Measurements from ENCODE around the gene CRYBA4.

Gene CRYBA4

GRCh38 chr22:26624803-26625202 is 3.0 kb downstream of the CRYBA4 start:
- Mint-ChIP-seq H3K9me3 (no peaks in the 10 kb centered on the region), H3K27me3 (peaks cover 44% of the 10 kb centered on the region), H3K4me1 (peaks cover 11% of the 10 kb centered on the region), H3K27ac (no peak overlapping the region), H3K4me3 (no peak overlapping the region), H3K36me3 (no peaks in the 10 kb centered on the region)
- no peak for DNase-seq
- CTCF ChIA-PET: interaction anchor here (1.2 kb wide), 1 partner anchor 17 kb away, joined by 3 read pairs; no protein-coding TSS in a partner anchor

DNA sequence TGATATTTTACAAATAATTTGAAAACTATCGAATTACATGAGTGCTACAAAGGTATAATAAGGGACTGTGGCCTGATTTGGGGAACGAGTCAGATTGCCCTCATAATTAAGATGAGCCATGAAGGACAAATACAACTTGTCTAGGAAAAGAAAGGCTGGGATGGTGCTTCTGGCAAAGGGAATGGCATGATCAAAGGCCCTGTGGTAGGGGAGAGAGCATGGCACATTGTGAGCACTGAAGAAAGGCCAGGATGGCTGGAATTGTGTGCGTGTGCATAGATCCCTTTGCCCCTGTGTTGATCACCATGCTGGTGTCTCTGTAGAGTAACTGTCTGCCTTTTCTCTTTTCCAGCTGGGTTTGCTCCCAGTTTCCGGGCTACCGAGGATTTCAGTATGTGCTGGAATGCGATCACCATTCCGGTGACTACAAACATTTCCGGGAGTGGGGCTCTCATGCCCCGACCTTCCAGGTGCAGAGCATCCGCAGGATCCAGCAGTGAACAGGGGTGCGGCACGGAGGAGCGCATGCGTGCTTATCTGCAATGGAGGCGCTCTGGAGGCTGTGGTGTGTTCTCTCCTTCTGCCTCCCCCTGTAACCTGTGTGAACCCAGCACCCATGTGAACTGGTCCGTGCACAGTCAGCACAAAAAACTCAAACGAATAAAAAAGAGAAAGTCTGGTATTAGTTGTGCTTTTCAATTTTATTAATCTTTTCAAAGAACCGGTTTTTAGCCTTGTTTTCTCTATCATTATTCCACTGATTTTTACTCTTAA is 8.4 kb downstream of the CRYBA4 start:
- CTCF ChIA-PET: no interaction called here
- Mint-ChIP-seq H3K36me3 (no peaks in the 10 kb centered on the region), H3K4me3 (no peak overlapping the region), H3K27me3 (peaks cover 50% of the 10 kb centered on the region), H3K4me1 (peaks cover 24% of the 10 kb centered on the region), H3K9me3 (peaks cover 1% of the 10 kb centered on the region), H3K27ac (no peak overlapping the region)
- no peak for DNase-seq

- no peak overlapping the region for H3K27ac Mint-ChIP-seq
- H3K4me1 Mint-ChIP-seq: peaks cover 24% of the 10 kb centered on the region
- no peak for DNase-seq
- CTCF ChIA-PET: no interaction called here
- peaks cover 41% of the 10 kb centered on the region for H3K27me3 Mint-ChIP-seq
- H3K9me3 Mint-ChIP-seq: peaks cover 1% of the 10 kb centered on the region
- H3K36me3 Mint-ChIP-seq: no peaks in the 10 kb centered on the region
- no peak overlapping the region for H3K4me3 Mint-ChIP-seq
These were observed 9.5 kb downstream of the CRYBA4 start for GRCh38 chr22:26631282-26631681.

DNA sequence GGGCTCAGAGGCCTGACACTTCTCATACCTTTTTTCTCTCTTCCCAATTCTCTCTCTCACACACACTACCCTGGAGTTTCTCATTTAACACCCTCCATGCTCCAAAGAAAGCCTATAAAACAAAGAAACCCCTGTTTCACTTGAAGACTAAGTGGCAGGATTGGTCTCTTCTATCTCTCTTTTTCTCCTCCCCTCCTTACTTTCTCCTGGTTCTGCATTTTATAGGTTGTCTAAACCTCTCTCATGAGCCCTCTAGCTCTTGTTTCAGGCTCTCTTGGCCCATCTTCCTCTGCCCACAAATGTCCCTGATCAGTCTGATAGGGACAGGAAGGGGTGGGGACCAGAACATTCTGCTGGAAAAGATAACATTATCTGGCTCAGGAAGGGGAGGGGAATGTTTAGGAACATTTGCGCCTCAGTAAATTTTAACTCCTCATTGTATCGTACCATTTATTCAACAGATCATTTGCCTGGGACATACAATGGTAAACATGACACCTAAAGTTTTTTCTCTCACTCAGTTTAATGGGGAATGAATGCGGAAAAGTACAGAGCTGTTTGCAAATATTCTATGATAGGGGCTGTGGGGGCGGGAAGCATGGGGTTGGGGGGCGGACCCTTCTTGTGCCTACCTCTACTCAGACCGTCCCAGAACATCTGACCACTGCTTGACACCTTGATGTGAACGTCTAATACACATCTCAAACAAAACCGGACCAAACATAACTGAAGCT is 10.8 kb downstream of the CRYBA4 start:
- Mint-ChIP-seq H3K27ac (no peak overlapping the region), H3K9me3 (peaks cover 1% of the 10 kb centered on the region)
- CTCF ChIA-PET: no interaction called here

GRCh38 chr22:26634189-26634588 is 12.4 kb downstream of the CRYBA4 start:
- Mint-ChIP-seq H3K9me3 (peaks cover 1% of the 10 kb centered on the region), H3K27me3 (peaks cover 29% of the 10 kb centered on the region), H3K4me3 (no peak overlapping the region), H3K36me3 (no peaks in the 10 kb centered on the region), H3K27ac (no peak overlapping the region), H3K4me1 (peaks cover 13% of the 10 kb centered on the region)
- CTCF ChIA-PET: interaction anchor here (0.8 kb wide), 1 partner anchor 42 kb away, joined by 3 read pairs; no protein-coding TSS in a partner anchor
- DNase-seq: no peak

More for the DNA sequence above, 10.8 kb downstream of the CRYBA4 start:
- DNase-seq: no peak
- Mint-ChIP-seq H3K4me1 (peaks cover 16% of the 10 kb centered on the region), H3K36me3 (no peaks in the 10 kb centered on the region), H3K4me3 (no peak overlapping the region), H3K27me3 (peaks cover 37% of the 10 kb centered on the region)

DNA sequence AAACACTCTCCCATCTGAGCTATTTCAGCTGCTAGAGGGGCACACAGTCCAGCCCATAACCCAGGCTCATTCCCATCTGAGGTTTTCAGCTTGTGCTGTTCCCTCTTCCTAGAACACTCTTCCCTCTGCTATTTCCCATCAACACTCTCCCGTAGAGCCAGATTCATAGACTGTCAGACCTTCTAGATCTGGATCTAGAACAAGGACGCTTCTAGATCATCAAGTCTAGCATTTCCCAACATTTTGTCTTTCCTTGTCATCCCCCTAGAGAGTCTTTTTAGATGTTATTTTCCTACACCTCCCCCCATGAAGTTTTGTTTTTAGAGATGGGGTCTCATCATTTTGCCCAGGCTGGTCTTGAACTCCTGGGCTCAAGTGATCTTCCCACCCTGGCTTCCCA is 13.4 kb downstream of the CRYBA4 start:
- Mint-ChIP-seq H3K4me1 (peaks cover 13% of the 10 kb centered on the region), H3K27ac (no peak overlapping the region)
- CTCF ChIA-PET: no interaction called here

GRCh38 chr22:26636296-26636695 is 14.5 kb downstream of the CRYBA4 start:
- H3K4me1 Mint-ChIP-seq: peaks cover 22% of the 10 kb centered on the region
- peaks cover 31% of the 10 kb centered on the region for H3K27me3 Mint-ChIP-seq
- CTCF ChIA-PET: no interaction called here
- H3K27ac Mint-ChIP-seq: no peak overlapping the region
- DNase-seq: no peak
- H3K36me3 Mint-ChIP-seq: no peaks in the 10 kb centered on the region
- no peaks in the 10 kb centered on the region for H3K9me3 Mint-ChIP-seq
- H3K4me3 Mint-ChIP-seq: no peak overlapping the region

More for the DNA sequence above, 13.4 kb downstream of the CRYBA4 start:
- DNase-seq: no peak
- Mint-ChIP-seq H3K36me3 (no peaks in the 10 kb centered on the region), H3K27me3 (peaks cover 33% of the 10 kb centered on the region), H3K4me3 (no peak overlapping the region), H3K9me3 (peaks cover 1% of the 10 kb centered on the region)

DNA sequence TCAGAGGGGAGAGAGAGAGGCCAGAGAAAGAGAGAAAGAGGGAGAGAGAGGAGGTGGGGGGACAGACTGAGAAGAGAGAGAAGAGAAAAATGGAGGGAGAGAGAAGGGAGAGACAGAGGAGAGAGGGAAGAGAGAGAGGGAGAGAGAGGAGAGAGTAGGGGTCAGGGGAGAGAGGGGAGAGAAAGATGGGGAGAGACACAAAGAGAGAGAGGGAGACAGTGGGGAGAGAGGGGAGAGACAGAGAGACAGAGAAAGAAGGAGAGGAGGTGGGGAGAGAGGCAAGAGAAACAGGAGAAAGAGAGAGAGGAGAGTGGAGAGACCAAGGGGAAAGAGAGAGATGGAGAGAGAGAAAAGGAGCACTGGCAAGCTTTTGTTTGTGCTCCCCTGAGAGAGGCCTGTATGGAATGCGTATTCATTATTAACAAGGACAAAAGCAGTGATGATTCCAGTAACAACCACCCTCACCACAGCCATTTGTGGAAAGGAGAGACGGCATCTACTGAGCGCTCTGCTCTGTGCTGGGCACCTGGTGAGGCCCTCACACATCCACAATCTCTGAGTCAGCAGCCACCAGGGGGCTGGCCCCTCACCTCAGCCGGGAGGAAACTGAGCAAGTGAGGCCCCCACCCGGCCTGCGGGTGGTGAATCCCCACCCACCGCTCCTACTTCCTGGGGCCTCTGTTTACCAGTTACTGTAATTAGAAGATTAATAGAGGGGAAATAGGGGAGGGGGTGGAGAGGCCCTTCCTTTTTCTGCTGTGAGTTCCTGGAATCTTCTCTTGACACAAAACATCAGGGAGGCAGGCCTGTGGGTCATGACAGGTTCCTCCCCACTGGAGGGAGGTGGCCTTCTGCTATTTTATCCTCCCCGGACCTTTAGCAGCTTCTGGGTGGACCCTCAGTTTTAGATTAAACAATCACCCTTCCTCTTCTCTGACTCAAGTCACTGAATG is 21.0 kb downstream of the CRYBA4 start:
- H3K27ac Mint-ChIP-seq: peak overlapping the region; percentile 96
- no peaks in the 10 kb centered on the region for H3K9me3 Mint-ChIP-seq
- H3K4me1 Mint-ChIP-seq: peaks cover 73% of the 10 kb centered on the region
- CTCF ChIA-PET: interaction anchor here (0.6 to 1.5 kb wide), 11 partner anchors 14 to 428 kb away, joined by 3 to 7 read pairs (median 4); no protein-coding TSS in a partner anchor
- peak overlapping the region; percentile 54 for H3K4me3 Mint-ChIP-seq
- no peaks in the 10 kb centered on the region for H3K36me3 Mint-ChIP-seq
- H3K27me3 Mint-ChIP-seq: peaks cover 11% of the 10 kb centered on the region
- peak; percentile 80 for DNase-seq

DNA sequence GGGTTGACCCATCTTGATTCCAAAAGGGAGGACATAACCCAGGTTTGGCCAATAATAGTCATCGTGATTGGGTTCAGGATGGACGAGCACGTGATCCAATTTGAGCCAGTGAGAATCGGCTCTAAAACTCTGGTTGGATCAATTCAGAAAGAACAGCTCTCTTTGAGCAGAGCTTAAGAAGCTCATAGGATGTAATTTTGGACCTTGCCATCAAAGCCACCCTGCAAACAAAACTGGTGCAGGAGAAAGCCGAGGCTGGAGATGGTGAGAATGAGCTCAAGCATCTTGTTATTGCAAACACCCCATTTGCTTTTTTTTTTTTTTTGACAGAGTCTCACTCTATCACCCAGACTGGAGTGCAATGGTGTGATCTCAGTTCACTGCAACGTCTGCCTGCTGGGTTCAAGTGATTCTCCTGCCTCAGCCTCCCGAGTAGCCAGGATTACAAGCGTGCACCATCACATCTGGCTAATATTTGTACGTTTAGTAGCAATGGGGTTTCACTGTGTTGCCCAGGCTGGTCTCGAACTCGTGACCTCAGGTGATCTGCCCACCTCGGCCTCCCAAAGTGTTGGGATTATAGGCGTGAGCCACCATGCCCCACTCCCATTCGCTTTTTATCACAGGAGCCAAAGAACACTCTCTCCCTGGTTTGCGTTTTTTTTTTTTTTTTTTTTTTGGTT is 21.8 kb downstream of the CRYBA4 start:
- Mint-ChIP-seq H3K27ac (peak overlapping the region; percentile 96), H3K27me3 (peaks cover 16% of the 10 kb centered on the region), H3K36me3 (no peaks in the 10 kb centered on the region), H3K4me3 (peak overlapping the region; percentile 54), H3K4me1 (peaks cover 82% of the 10 kb centered on the region), H3K9me3 (no peaks in the 10 kb centered on the region)
- DNase-seq: no peak
- CTCF ChIA-PET: interaction anchor here (0.6 to 1.5 kb wide), 7 partner anchors 16 to 429 kb away, joined by 3 to 7 read pairs (median 4); no protein-coding TSS in a partner anchor

DNA sequence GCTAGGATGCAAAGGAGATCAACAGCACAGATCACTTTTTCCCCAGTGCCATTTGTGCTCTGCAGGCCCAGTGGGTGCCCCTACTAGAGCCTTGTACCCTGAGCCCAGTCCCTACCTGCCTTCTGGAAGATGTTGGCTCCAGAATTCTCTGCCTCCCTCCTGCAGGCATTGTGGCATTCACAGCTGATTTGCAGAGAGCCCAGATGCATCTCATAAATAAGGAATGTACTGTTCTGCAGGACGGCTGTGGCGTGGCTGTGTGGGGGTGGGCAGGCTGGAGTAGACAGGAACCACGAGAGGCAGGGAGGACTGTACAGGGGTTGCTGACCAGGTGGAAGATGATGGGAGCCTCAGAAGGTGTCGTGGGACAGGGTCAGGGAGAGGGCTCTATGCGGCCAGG is 24.4 kb downstream of the CRYBA4 start:
- H3K4me1 Mint-ChIP-seq: peaks cover 90% of the 10 kb centered on the region
- no peaks in the 10 kb centered on the region for H3K9me3 Mint-ChIP-seq
- CTCF ChIA-PET: no interaction called here

GRCh38 chr22:26648011-26648497 is 26.3 kb downstream of the CRYBA4 start:
- Mint-ChIP-seq H3K9me3 (no peaks in the 10 kb centered on the region), H3K4me1 (peaks cover 71% of the 10 kb centered on the region), H3K36me3 (no peaks in the 10 kb centered on the region), H3K27me3 (peaks cover 27% of the 10 kb centered on the region), H3K4me3 (peak overlapping the region; percentile 0), H3K27ac (peak overlapping the region; percentile 71)
- CTCF ChIA-PET: interaction anchor here (1.3 kb wide), 1 partner anchor 146 kb away, joined by 9 read pairs; no protein-coding TSS in a partner anchor
- DNase-seq: peak; percentile 70

More for the DNA sequence above, 24.4 kb downstream of the CRYBA4 start:
- no peaks in the 10 kb centered on the region for H3K36me3 Mint-ChIP-seq
- no peak for DNase-seq
- no peak overlapping the region for H3K4me3 Mint-ChIP-seq
- H3K27ac Mint-ChIP-seq: no peak overlapping the region
- peaks cover 10% of the 10 kb centered on the region for H3K27me3 Mint-ChIP-seq

DNA sequence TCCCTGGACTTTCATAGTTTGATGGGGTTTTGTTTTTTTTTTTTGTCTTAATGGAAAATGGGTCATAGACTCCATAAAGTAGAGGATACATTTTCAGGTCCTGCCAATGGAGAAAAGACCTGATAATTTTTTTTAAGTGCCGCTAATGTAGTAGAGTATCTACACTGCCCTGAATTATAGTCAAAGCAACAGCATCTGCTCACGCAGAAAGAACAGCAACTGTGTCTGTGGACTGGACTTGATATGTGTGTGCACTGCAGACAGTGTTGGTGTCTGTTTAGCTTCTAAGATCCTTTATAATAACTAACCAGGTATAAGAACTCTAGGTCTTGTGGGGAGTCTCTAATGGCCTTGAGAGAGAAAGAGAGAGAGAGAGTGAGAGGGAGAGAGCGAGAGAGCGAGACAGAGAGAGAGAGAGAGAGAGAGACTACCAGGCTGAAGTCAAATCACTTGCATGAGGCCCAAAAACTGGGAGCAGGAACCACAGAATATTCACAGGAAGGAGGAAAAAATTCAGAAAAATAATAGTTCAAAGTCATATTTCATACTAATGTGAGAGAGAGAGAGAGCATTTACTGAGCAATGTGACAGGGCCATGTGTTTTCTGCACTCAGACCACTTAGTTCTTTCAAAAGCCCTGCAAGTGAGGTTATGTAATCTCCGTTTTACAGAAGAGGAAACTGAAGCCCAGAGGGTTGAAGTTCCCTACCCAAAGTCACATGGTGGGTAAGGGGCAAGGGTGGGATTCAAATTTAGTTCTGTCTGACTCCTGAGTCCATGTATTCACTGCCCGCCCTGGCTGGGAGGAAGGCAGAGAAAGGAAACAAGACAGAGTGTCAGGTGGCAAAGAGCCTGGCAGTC is 27.0 kb downstream of the CRYBA4 start:
- Mint-ChIP-seq H3K27ac (peak overlapping the region; percentile 30), H3K27me3 (peaks cover 34% of the 10 kb centered on the region), H3K9me3 (no peaks in the 10 kb centered on the region), H3K4me1 (peaks cover 64% of the 10 kb centered on the region), H3K4me3 (peak overlapping the region; percentile 0), H3K36me3 (no peaks in the 10 kb centered on the region)
- DNase-seq: no peak
- CTCF ChIA-PET: no interaction called here

All from activated naive CD4-positive, alpha-beta T cell treated with anti-CD3 and anti-CD28 coated beads, Interleukin-2, amount 10 ng/mL, durations not matched to agents 7 days and 5 days (primary cell).